ENCODE results near the gene ZNF454.

Gene ZNF454

GRCh38 chr5:178993955-178994579, 53.1 kb downstream of the ZNF454 start:
- no peak overlapping the region for H3K4me3 ChIP-seq (ENCODE audit: low read depth, low read length)
- DNase-seq (ENCODE audit: low read depth), result no peak
- TF ChIP-seq CTCF (conservative IDR thresholded peaks at IDR 0.05; ENCODE audit: low read depth, low read length), result no peak

- no peak for TF ChIP-seq CTCF (conservative IDR thresholded peaks at IDR 0.05; ENCODE audit: low read depth, low read length)
- DNase-seq (ENCODE audit: low read depth), result no peak
- H3K4me3 ChIP-seq (ENCODE audit: low read depth, low read length), result no peak within 1 kb of the TSS
These were observed 53.8 kb downstream of the ZNF454 start, which contains the start of gene GRM6 for GRCh38 chr5:178994580-178995340. Gene GRM6 (minus strand): TSS chr5:178995320. CDS start chr5:178994944, 376 bp downstream.

- DNase-seq (ENCODE audit: low read depth), result peak; percentile 10
- TF ChIP-seq CTCF (conservative IDR thresholded peaks at IDR 0.05; ENCODE audit: low read depth, low read length), result no peak
- H3K4me3 ChIP-seq (ENCODE audit: low read depth, low read length), result no peak overlapping the region
These were observed 54.3 kb downstream of the ZNF454 start for GRCh38 chr5:178995341-178995690.

DNA sequence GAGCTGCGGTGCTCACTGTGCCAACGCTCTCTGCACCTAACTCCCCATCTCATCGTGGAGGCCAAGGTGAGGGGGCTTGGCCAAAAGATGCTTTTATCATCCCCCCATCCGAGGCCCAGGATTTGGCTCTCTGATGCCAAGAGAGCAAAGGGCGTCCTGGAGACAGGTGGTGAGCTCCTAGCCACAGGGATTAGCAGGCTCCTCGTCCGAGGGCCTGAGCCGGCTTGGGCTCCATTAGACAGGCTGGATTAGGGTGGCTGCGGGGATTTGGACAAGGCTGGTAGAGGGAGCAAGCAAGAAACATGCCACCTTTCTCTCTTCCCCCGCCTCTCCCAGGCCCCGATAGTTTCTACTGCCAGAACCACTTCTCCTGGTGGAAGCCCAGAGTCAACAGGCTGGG, 55.2 kb downstream of the ZNF454 start:
- no peak for DNase-seq (ENCODE audit: low read depth)
- no peak for TF ChIP-seq CTCF (conservative IDR thresholded peaks at IDR 0.05; ENCODE audit: low read depth, low read length)
- H3K4me3 ChIP-seq (ENCODE audit: low read depth, low read length), result no peak overlapping the region

DNA sequence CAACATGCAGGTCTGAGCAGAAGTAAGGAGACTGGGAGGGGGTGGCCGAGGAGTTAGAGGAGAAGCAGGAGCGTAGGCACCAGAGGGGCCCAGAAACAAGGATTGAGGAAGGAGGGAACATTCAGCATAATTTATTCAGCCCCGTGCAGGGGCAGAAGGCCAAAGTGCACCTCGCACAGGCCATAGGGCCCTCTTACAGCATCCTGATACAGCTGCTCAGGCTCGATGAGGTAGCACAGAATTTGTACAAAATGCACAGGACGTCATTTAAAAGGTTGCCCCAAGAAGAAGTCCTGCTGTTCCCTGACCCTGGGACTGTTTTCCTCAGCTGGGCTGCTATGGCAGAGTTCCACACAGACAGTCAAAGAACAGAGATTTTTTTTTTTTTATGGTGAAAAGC, 56.2 kb downstream of the ZNF454 start:
- no peak overlapping the region for H3K4me3 ChIP-seq (ENCODE audit: low read depth, low read length)
- no peak for TF ChIP-seq CTCF (conservative IDR thresholded peaks at IDR 0.05; ENCODE audit: low read depth, low read length)
- no peak for DNase-seq (ENCODE audit: low read depth)

- no peak for DNase-seq (ENCODE audit: low read depth)
- H3K4me3 ChIP-seq (ENCODE audit: low read depth, low read length), result no peak overlapping the region
- no peak for TF ChIP-seq CTCF (conservative IDR thresholded peaks at IDR 0.05; ENCODE audit: low read depth, low read length)
These were observed 57.4 kb downstream of the ZNF454 start for GRCh38 chr5:178998441-178998840.

DNA sequence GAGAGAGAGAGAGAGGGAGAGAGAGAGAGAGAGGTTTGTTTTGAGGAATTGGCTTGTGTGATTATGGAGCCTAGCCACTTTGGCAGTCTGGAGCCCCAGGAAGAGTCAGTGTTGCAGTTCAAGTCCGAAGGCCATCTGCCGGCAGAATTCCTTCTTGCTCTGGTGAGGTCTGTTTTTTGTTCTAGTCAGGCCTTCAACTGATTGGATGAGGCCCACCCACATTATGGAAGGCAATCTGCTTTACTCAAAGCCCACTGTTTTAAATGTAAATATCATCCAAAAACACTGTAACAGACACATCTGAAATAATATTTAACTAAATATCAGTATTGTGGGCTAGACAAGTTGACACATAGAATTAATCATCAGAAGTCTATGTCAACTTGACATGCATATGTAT, 65.6 kb downstream of the ZNF454 start:
- TF ChIP-seq CTCF (conservative IDR thresholded peaks at IDR 0.05; ENCODE audit: low read depth, low read length), result no peak
- DNase-seq (ENCODE audit: low read depth), result no peak
- no peak overlapping the region for H3K4me3 ChIP-seq (ENCODE audit: low read depth, low read length)

All from choroid plexus epithelial cell (primary cell).